T-helper 2 cell treated with Interferon-gamma antibody and Interleukin-4, amounts not matched to agents 5 μg/mL and 100 μg/mL, for 36 hours (primary cell): Measurements from ENCODE around the gene ROBO2.

Source experiments
- DNase-seq: peaks from one replicate; pipeline ENCODE4 v3.0.0; 2021; ENCODE audit warnings: low spot score
- H3K27ac Mint-ChIP-seq: one replicate; pipeline ENCODE4 v1.8.0; 2021; ENCODE audit warnings: mild to moderate bottlenecking, mixed read lengths
- H3K27me3 Mint-ChIP-seq: one replicate; pipeline ENCODE4 v1.8.0; 2021; ENCODE audit warnings: low read depth, mixed read lengths
- H3K36me3 Mint-ChIP-seq: one replicate; pipeline ENCODE4 v1.8.0; 2021; ENCODE audit warnings: low read depth, mixed read lengths
- H3K4me1 Mint-ChIP-seq: one replicate; pipeline ENCODE4 v1.8.0; 2021; ENCODE audit warnings: low read depth, mixed read lengths
- H3K4me3 Mint-ChIP-seq: one replicate; pipeline ENCODE4 v1.8.0; 2022; ENCODE audit warnings: mild to moderate bottlenecking, moderate library complexity, mixed read lengths
- H3K9me3 Mint-ChIP-seq: one replicate; pipeline ENCODE4 v1.8.0; 2021; ENCODE audit warnings: mixed read lengths

ROBO2 gene

GRCh38 chr3:77254967-77255831 is 215.3 kb downstream of the ROBO2 start:
- Mint-ChIP-seq H3K27me3 (no peaks in the 10 kb centered on the region), H3K36me3 (no peaks in the 10 kb centered on the region), H3K9me3 (peaks cover 8% of the 10 kb centered on the region), H3K4me1 (no peaks in the 10 kb centered on the region), H3K27ac (no peak overlapping the region), H3K4me3 (no peak overlapping the region)
- DNase-seq, result no peak

DNA sequence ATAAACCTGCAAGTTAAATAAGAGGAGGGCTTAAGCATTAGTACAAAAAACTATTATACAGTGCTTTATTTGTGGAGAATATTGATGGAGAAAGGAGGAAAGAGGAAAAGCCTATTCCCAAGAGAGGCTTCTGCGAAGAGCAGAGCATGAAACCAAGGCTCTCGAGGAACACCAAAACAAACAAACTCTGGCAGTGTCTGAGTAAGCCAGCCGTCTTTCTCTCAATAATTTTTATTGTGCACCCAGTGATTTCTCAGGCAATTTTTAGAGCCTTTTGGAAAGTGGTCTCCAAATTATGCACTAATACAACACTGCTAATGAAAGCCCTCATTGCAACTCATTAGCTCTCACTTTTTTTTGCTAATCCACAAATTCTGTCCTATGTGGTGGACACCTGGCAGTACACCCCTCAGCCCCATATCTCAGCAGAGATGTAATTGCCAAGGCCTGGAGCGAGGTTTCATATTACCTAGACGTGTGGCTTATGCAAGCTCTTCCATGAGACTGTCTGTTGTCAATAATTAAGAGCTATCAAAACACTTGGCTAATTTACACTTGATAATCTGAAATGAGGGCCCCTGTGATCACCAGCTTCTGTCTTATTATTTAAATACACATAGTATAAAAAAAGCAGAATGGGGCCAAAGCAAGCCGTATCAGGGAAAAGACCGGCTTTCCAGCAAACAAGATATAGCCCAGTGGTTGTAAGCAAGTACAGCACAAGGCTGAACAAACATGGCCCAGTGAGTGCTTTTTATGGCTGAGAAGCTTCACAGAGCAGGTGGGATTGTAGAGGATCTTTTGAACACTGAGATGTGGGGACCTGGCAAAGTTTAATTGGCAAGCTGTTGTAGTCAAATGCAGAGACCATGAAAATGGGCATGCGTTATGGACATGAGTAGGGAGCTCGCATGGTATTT is 216.9 kb downstream of the ROBO2 start:
- no peaks in the 10 kb centered on the region for H3K27me3 Mint-ChIP-seq
- H3K4me1 Mint-ChIP-seq, result no peaks in the 10 kb centered on the region
- no peaks in the 10 kb centered on the region for H3K36me3 Mint-ChIP-seq
- H3K9me3 Mint-ChIP-seq, result peaks cover 3% of the 10 kb centered on the region
- no peak overlapping the region for H3K4me3 Mint-ChIP-seq
- DNase-seq, result no peak
- H3K27ac Mint-ChIP-seq, result no peak overlapping the region

DNA sequence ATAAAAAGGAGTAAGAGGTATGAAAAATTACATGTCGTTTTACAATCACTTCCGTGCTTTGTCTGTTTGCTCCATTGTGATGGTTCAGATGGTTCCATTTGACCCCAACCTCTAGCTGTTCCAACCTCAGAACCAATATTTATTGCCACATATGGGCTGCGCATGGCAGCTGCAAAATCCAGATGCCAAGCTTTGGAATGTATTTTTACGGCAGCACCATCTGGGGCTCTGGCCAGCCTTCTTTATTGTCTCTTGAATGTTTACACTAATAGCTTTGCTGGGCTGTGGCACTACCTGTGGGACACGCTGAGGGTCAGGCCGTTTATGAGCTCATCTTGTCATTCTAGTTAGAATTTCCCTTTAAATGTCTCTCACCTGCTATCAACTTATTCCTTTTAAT is 219.8 kb downstream of the ROBO2 start:
- Mint-ChIP-seq H3K4me1 (no peaks in the 10 kb centered on the region), H3K27me3 (no peaks in the 10 kb centered on the region), H3K27ac (no peak overlapping the region), H3K36me3 (no peaks in the 10 kb centered on the region), H3K4me3 (no peak overlapping the region), H3K9me3 (peaks cover 6% of the 10 kb centered on the region)
- DNase-seq, result no peak

DNA sequence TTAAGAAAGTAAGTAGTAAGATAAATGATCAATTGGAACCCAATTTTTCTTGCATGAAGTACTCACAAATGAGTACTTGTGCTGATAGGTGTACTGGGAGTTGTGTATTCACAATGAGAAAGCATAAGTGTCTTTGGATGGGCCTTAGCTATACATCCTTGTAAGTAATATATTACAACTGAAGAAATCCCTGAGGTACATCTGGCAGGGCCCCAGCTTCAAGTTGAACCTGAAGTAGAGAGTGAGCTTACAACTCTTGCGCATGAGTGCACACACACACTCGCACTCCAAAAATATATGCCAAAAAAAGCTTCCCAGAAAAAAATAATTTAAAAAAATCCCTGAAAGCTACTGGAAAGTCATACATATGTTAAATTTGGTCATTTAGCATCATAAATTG is 222.5 kb downstream of the ROBO2 start:
- Mint-ChIP-seq H3K27me3 (no peaks in the 10 kb centered on the region), H3K4me3 (no peak overlapping the region), H3K27ac (no peak overlapping the region), H3K36me3 (no peaks in the 10 kb centered on the region), H3K9me3 (peaks cover 23% of the 10 kb centered on the region), H3K4me1 (no peaks in the 10 kb centered on the region)
- DNase-seq, result no peak

GRCh38 chr3:77267589-77267988 is 227.7 kb downstream of the ROBO2 start:
- H3K27ac Mint-ChIP-seq, result no peak overlapping the region
- H3K27me3 Mint-ChIP-seq, result no peaks in the 10 kb centered on the region
- no peaks in the 10 kb centered on the region for H3K36me3 Mint-ChIP-seq
- peaks cover 26% of the 10 kb centered on the region for H3K9me3 Mint-ChIP-seq
- H3K4me1 Mint-ChIP-seq, result no peaks in the 10 kb centered on the region
- no peak overlapping the region for H3K4me3 Mint-ChIP-seq
- DNase-seq, result no peak

- no peaks in the 10 kb centered on the region for H3K36me3 Mint-ChIP-seq
- no peak overlapping the region for H3K27ac Mint-ChIP-seq
- no peaks in the 10 kb centered on the region for H3K27me3 Mint-ChIP-seq
- H3K4me3 Mint-ChIP-seq, result no peak overlapping the region
- DNase-seq, result no peak
- peaks cover 5% of the 10 kb centered on the region for H3K9me3 Mint-ChIP-seq
- H3K4me1 Mint-ChIP-seq, result no peaks in the 10 kb centered on the region
These were observed 231.4 kb downstream of the ROBO2 start for GRCh38 chr3:77271306-77271705.

DNA sequence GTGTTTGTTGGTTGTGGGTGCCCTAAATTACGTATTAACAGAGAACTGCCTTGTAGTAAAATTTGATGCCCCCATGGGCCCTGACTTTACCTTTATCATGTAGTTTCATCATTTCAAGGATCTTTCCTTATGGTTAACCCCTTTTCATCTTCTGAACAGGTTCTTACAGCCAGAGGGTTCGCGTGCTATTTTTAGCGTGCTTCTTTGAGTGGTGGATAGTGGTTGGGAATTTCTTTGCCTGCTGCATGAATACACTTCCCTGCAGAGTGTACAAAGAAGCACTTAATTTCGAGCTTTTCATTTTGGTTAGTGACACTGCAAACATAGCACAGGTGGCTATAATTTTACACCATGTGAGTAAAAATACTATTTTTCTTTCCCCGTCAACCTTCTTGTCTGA is 231.8 kb downstream of the ROBO2 start:
- Mint-ChIP-seq H3K4me3 (no peak overlapping the region), H3K36me3 (no peaks in the 10 kb centered on the region), H3K27me3 (no peaks in the 10 kb centered on the region), H3K9me3 (peaks cover 7% of the 10 kb centered on the region), H3K4me1 (no peaks in the 10 kb centered on the region), H3K27ac (no peak overlapping the region)
- no peak for DNase-seq

GRCh38 chr3:77279276-77279675 is 239.4 kb downstream of the ROBO2 start:
- H3K4me1 Mint-ChIP-seq, result no peaks in the 10 kb centered on the region
- H3K27me3 Mint-ChIP-seq, result no peaks in the 10 kb centered on the region
- H3K27ac Mint-ChIP-seq, result no peak overlapping the region
- H3K9me3 Mint-ChIP-seq, result peaks cover 15% of the 10 kb centered on the region
- no peak for DNase-seq
- no peaks in the 10 kb centered on the region for H3K36me3 Mint-ChIP-seq
- H3K4me3 Mint-ChIP-seq, result no peak overlapping the region

DNA sequence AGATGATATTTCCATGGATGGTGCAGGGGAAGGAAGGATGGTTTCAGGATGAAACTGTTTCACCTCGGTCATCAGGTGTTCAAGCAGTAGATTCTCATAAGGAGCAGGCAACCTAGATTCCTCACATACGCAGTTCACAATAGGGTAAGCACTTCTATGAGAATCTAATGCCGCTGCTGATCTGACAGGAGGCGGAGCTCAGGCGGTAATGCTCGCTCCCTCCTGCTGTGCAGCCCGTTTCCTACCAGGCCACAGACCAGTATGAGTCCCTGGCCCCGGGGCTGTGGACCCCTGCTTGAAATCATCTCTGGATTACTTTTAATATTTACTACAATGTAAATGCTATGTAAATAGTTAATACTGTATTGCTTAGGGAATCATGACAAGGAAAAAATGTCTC is 241.8 kb downstream of the ROBO2 start:
- Mint-ChIP-seq H3K27me3 (no peaks in the 10 kb centered on the region), H3K4me3 (no peak overlapping the region), H3K27ac (no peak overlapping the region), H3K4me1 (no peaks in the 10 kb centered on the region), H3K36me3 (no peaks in the 10 kb centered on the region), H3K9me3 (peaks cover 14% of the 10 kb centered on the region)
- DNase-seq, result no peak

DNA sequence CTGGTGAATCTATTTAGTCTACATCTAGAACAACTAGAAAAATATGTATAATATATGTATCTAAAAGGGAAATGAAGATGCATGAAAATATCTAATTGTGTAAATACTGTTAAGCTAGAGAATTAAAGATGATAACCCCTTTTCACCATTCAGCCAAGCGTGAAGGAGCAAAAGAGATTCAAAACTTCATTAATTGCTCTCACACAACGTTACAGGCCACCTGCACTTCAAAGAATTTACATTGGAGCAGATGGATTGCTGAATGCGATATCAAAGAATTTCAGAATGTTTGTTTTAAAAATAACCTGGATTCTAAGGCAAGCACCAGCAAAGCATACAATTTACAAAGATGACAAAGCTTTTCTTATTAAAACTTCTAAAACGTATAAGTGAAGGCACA is 243.2 kb downstream of the ROBO2 start:
- Mint-ChIP-seq H3K9me3 (peaks cover 12% of the 10 kb centered on the region), H3K27me3 (no peaks in the 10 kb centered on the region), H3K4me3 (no peak overlapping the region), H3K4me1 (no peaks in the 10 kb centered on the region), H3K36me3 (no peaks in the 10 kb centered on the region), H3K27ac (no peak overlapping the region)
- DNase-seq, result no peak

DNA sequence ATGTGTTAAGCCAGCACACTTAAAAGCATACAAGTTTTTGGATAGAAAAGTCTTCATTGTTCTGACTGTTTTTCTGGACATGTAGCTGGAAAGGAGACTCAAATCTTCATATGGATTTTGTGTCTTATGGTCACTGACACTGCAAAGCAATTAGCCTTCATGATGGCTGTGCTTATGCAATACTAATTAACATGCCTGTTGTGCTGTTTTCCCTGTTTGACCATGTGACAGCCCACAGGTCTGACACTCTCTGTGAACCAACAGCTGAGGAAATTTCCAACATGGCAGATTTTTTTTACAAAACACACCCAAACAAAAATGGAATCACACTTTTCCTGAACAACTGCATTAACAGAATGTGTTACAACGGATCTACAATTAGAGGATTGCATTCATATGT is 248.4 kb downstream of the ROBO2 start:
- Mint-ChIP-seq H3K27me3 (no peaks in the 10 kb centered on the region), H3K9me3 (peaks cover 41% of the 10 kb centered on the region), H3K4me1 (no peaks in the 10 kb centered on the region), H3K36me3 (no peaks in the 10 kb centered on the region), H3K27ac (no peak overlapping the region), H3K4me3 (no peak overlapping the region)
- no peak for DNase-seq

- Mint-ChIP-seq H3K27ac (no peak overlapping the region), H3K4me3 (no peak overlapping the region), H3K9me3 (peaks cover 34% of the 10 kb centered on the region), H3K36me3 (no peaks in the 10 kb centered on the region), H3K4me1 (no peaks in the 10 kb centered on the region), H3K27me3 (no peaks in the 10 kb centered on the region)
- no peak for DNase-seq
These were observed 256.6 kb downstream of the ROBO2 start for GRCh38 chr3:77296527-77296926.

DNA sequence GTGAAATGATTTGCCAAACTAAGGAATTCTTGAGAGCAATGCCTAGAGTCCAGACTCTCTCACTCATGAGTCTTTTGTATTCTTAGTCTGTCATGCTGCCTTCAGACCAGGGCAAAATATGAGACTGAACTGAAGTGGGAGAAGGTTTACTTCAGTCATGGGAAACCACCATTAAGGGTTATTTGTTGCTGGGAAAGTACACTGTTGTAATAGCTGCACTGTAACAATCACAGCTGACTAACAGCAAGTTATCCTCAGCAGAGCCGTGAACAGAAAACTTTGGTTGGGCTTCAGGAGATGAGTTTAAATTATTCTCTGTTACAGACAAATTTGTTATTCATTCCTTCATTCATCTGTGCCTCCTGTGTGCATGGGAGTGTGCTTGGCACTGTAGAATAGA is 258.5 kb downstream of the ROBO2 start:
- peaks cover 21% of the 10 kb centered on the region for H3K9me3 Mint-ChIP-seq
- no peaks in the 10 kb centered on the region for H3K27me3 Mint-ChIP-seq
- H3K27ac Mint-ChIP-seq, result no peak overlapping the region
- DNase-seq, result no peak
- no peaks in the 10 kb centered on the region for H3K4me1 Mint-ChIP-seq
- H3K36me3 Mint-ChIP-seq, result no peaks in the 10 kb centered on the region
- no peak overlapping the region for H3K4me3 Mint-ChIP-seq

- no peak overlapping the region for H3K4me3 Mint-ChIP-seq
- no peak for DNase-seq
- H3K4me1 Mint-ChIP-seq, result no peaks in the 10 kb centered on the region
These were observed 264.2 kb downstream of the ROBO2 start for GRCh38 chr3:77303955-77304699.

More at GRCh38 chr3:77303955-77304699, 264.2 kb downstream of the ROBO2 start:
- H3K27me3 Mint-ChIP-seq, result no peaks in the 10 kb centered on the region
- peaks cover 12% of the 10 kb centered on the region for H3K9me3 Mint-ChIP-seq
- no peaks in the 10 kb centered on the region for H3K36me3 Mint-ChIP-seq
- H3K27ac Mint-ChIP-seq, result no peak overlapping the region
